GM12891 (cell line): ENCODE results near the gene SIL1.

ENCODE experiments used
- PAX5 ChIP-seq: IDR thresholded peaks from 2 replicates; pipeline ENCODE4 v1.6.1; 2011; ENCODE audit warnings: low read length, moderate library complexity, mild to moderate bottlenecking; ENCODE audit not compliant: insufficient read depth, severe bottlenecking
- POLR2A ChIP-seq: IDR thresholded peaks from 2 replicates; pipeline ENCODE4 v1.6.1; 2011; ENCODE audit warnings: low read depth, low read length, control low read depth
- POLR2AphosphoS5 ChIP-seq: IDR thresholded peaks from 2 replicates; pipeline ENCODE4 v1.6.1; 2011; ENCODE audit warnings: low read depth, low read length, control low read depth
- POU2F2 ChIP-seq: IDR thresholded peaks from 2 replicates; pipeline ENCODE4 v1.6.1; 2011; ENCODE audit warnings: low read depth, mild to moderate bottlenecking, control low read depth, low read length, moderate library complexity
- SPI1 ChIP-seq: IDR thresholded peaks from 2 replicates; pipeline ENCODE4 v1.6.1; 2011; ENCODE audit warnings: low read depth, low read length, control low read depth
- TAF1 ChIP-seq: IDR thresholded peaks from 2 replicates; pipeline ENCODE4 v1.6.1; 2011; ENCODE audit warnings: low read depth, low read length, control low read depth

- TF ChIP-seq TAF1, result no peak
- no peak for TF ChIP-seq POLR2A
- no peak for TF ChIP-seq POLR2AphosphoS5
- no peak for TF ChIP-seq POU2F2
- TF ChIP-seq SPI1, result no peak
- no peak for TF ChIP-seq PAX5
These were observed 28.0 kb upstream of the SIL1 start for GRCh38 chr5:139226131-139226530.
